Measurements from ENCODE around the gene TMED10. TPM values are rescaled to one million over a fixed set of nuclear protein-coding genes. Genes with fewer than 3 reads are reported as not detected.

TMED10 gene
- total and polyA plus RNA-seq, 2 donors (not counting 1 experiment from before 2014, with no cell fraction given), result 223 to 333 TPM

DNA sequence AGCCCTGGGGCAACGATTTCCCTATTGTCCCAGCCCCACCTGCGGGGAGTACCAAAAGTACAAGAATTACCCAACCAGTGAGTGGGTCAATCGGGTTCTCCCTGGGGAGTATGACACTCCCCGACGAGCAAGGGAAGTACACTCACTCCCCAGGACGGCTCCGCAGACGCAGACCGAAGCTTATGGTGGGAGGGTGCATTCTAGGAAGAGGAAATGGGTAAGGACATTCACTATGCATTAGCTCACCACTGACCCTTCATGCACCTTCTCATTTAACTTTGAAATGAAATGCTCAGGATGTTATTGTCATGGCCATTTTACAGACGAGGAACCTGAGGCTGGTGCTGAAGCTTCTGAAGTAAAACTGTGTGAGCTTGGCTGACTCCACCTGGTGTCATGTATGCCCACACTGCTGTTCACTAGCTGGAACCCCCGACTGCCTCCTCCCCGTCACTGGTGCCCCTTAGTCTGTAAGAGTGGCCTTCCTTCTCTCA, 45.8 kb upstream of the TMED10 start:
- Histone ChIP-seq H3K9me3 (ENCODE audit: control insufficient read depth, insufficient read depth, low read depth, low read length) (no peaks in the 10 kb centered on the region), H3K9ac (ENCODE audit: insufficient read depth, low read length) (no peak overlapping the region), H3K36me3 (ENCODE audit: control insufficient read depth, insufficient read depth, low read length) (no peaks in the 10 kb centered on the region), H3K79me2 (ENCODE audit: control insufficient read depth, insufficient read depth, low read length) (no peaks in the 10 kb centered on the region), H2AFZ (ENCODE audit: low read length) (no peak overlapping the region), H3K4me2 (ENCODE audit: extremely low read depth, insufficient read depth, low read length) (no peak overlapping the region), H4K20me1 (ENCODE audit: control insufficient read depth, extremely low read depth, insufficient read depth, low read length) (no peaks in the 10 kb centered on the region), H3K4me3 (replicated peaks in 1 of 4; ENCODE audit: control extremely low read depth in 1 of 4, insufficient read depth in 1 of 4, low read depth in 3 of 4, low read length in 4 of 4) (no peak overlapping the region), H3K27me3 (ENCODE audit: control insufficient read depth, insufficient read depth, low read length) (no peaks in the 10 kb centered on the region), H3K27ac (ENCODE audit: insufficient read depth, low read length) (no peak overlapping the region), H3K4me1 (ENCODE audit: control insufficient read depth, extremely low read depth, insufficient read depth, low read length) (peaks cover 4% of the 10 kb centered on the region)
- TF ChIP-seq EZH2 (IDR thresholded peaks at IDR 0.05; ENCODE audit: low read length, missing control alignments), result no peak
- TF ChIP-seq, protein P1, sequence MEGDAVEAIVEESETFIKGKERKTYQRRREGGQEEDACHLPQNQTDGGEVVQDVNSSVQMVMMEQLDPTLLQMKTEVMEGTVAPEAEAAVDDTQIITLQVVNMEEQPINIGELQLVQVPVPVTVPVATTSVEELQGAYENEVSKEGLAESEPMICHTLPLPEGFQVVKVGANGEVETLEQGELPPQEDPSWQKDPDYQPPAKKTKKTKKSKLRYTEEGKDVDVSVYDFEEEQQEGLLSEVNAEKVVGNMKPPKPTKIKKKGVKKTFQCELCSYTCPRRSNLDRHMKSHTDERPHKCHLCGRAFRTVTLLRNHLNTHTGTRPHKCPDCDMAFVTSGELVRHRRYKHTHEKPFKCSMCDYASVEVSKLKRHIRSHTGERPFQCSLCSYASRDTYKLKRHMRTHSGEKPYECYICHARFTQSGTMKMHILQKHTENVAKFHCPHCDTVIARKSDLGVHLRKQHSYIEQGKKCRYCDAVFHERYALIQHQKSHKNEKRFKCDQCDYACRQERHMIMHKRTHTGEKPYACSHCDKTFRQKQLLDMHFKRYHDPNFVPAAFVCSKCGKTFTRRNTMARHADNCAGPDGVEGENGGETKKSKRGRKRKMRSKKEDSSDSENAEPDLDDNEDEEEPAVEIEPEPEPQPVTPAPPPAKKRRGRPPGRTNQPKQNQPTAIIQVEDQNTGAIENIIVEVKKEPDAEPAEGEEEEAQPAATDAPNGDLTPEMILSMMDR (conservative IDR thresholded peaks at IDR 0.05 in 1 of 2, IDR thresholded peaks at IDR 0.05 in 1 of 2; ENCODE audit: low read depth in 1 of 2, low read length in 2 of 2), result no peak
- DNase-seq (ENCODE audit: low read depth in 2 of 2), result peak; percentile 54 to 94

DNA sequence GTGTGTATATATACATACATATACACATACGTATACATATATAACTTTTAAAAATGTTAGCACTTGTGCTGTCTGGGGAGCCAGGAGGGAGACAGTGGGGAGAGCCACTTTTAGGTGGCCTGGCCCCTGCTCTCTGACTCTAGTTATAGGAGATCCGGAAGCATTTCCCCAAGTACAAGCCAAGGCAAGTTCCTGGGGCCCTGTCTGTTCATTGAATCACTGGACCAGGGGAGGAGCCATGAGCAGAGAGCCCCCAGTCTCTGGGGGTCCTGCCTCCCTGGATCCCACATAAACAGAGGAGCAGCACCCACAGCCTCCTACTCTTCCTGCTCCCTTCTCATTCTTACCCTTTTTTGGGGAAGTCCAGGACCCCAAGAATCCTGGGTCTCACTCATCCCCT, 45.4 kb upstream of the TMED10 start:
- no peak for TF ChIP-seq EZH2 (IDR thresholded peaks at IDR 0.05; ENCODE audit: low read length, missing control alignments)
- TF ChIP-seq, protein P1 (conservative IDR thresholded peaks at IDR 0.05 in 1 of 2, IDR thresholded peaks at IDR 0.05 in 1 of 2; ENCODE audit: low read depth in 1 of 2, low read length in 2 of 2), result no peak
- Histone ChIP-seq H3K27ac (ENCODE audit: insufficient read depth, low read length) (peak overlapping the region; percentile 13), H2AFZ (ENCODE audit: low read length) (no peak overlapping the region), H3K79me2 (ENCODE audit: control insufficient read depth, insufficient read depth, low read length) (no peaks in the 10 kb centered on the region), H3K36me3 (ENCODE audit: control insufficient read depth, insufficient read depth, low read length) (no peaks in the 10 kb centered on the region), H3K4me3 (replicated peaks in 1 of 4; ENCODE audit: control extremely low read depth in 1 of 4, insufficient read depth in 1 of 4, low read depth in 3 of 4, low read length in 4 of 4) (no peak overlapping the region), H3K4me2 (ENCODE audit: extremely low read depth, insufficient read depth, low read length) (no peak overlapping the region), H3K9me3 (ENCODE audit: control insufficient read depth, insufficient read depth, low read depth, low read length) (no peaks in the 10 kb centered on the region), H4K20me1 (ENCODE audit: control insufficient read depth, extremely low read depth, insufficient read depth, low read length) (no peaks in the 10 kb centered on the region), H3K4me1 (ENCODE audit: control insufficient read depth, extremely low read depth, insufficient read depth, low read length) (peaks cover 4% of the 10 kb centered on the region), H3K9ac (ENCODE audit: insufficient read depth, low read length) (no peak overlapping the region), H3K27me3 (ENCODE audit: control insufficient read depth, insufficient read depth, low read length) (no peaks in the 10 kb centered on the region)
- DNase-seq (ENCODE audit: low read depth in 2 of 2), result no peak

DNA sequence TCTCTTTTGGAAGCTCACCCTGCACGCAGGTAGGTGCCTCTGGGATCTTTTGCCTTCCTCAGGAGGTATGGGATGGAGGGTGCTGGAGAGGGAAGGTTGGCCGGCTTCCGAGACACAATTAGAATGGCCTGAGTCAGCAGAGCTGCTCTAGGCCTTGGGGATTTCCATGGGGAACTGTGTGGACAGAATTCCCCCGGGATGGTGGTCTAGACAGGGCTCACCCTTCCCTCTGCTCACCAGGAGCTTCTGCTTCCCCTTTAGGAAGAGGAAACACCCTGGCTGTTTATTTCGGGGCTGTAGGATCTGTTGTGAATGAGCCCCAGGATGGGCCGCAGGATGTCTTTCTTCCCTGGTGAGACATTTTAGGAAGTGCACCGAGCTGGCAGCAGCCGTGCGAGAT, 43.7 kb upstream of the TMED10 start:
- H3K4me3 ChIP-seq (replicated peaks in 1 of 4; ENCODE audit: control extremely low read depth in 1 of 4, insufficient read depth in 1 of 4, low read depth in 3 of 4, low read length in 4 of 4), result no peak overlapping the region
- no peaks in the 10 kb centered on the region for H4K20me1 ChIP-seq (ENCODE audit: control insufficient read depth, extremely low read depth, insufficient read depth, low read length)
- no peak overlapping the region for H3K4me2 ChIP-seq (ENCODE audit: extremely low read depth, insufficient read depth, low read length)
- no peaks in the 10 kb centered on the region for H3K9me3 ChIP-seq (ENCODE audit: control insufficient read depth, insufficient read depth, low read depth, low read length)
- H2AFZ ChIP-seq (ENCODE audit: low read length), result no peak overlapping the region
- H3K79me2 ChIP-seq (ENCODE audit: control insufficient read depth, insufficient read depth, low read length), result no peaks in the 10 kb centered on the region
- no peak overlapping the region for H3K9ac ChIP-seq (ENCODE audit: insufficient read depth, low read length)
- DNase-seq (ENCODE audit: low read depth in 2 of 2), result no peak
- TF ChIP-seq, protein P1 (conservative IDR thresholded peaks at IDR 0.05 in 1 of 2, IDR thresholded peaks at IDR 0.05 in 1 of 2; ENCODE audit: low read depth in 1 of 2, low read length in 2 of 2), result no peak
- no peak for TF ChIP-seq EZH2 (IDR thresholded peaks at IDR 0.05; ENCODE audit: low read length, missing control alignments)
- H3K27me3 ChIP-seq (ENCODE audit: control insufficient read depth, insufficient read depth, low read length), result no peaks in the 10 kb centered on the region
- no peak overlapping the region for H3K27ac ChIP-seq (ENCODE audit: insufficient read depth, low read length)
- peaks cover 4% of the 10 kb centered on the region for H3K4me1 ChIP-seq (ENCODE audit: control insufficient read depth, extremely low read depth, insufficient read depth, low read length)
- no peaks in the 10 kb centered on the region for H3K36me3 ChIP-seq (ENCODE audit: control insufficient read depth, insufficient read depth, low read length)
